ENCODE data around the gene FAM13B. TPM values are rescaled to one million over a fixed set of nuclear protein-coding genes. Genes with fewer than 3 reads are reported as not detected.

Gene FAM13B
- total RNA-seq, 2 donors from 2014 or later = 15.4 to 17.5 TPM

DNA sequence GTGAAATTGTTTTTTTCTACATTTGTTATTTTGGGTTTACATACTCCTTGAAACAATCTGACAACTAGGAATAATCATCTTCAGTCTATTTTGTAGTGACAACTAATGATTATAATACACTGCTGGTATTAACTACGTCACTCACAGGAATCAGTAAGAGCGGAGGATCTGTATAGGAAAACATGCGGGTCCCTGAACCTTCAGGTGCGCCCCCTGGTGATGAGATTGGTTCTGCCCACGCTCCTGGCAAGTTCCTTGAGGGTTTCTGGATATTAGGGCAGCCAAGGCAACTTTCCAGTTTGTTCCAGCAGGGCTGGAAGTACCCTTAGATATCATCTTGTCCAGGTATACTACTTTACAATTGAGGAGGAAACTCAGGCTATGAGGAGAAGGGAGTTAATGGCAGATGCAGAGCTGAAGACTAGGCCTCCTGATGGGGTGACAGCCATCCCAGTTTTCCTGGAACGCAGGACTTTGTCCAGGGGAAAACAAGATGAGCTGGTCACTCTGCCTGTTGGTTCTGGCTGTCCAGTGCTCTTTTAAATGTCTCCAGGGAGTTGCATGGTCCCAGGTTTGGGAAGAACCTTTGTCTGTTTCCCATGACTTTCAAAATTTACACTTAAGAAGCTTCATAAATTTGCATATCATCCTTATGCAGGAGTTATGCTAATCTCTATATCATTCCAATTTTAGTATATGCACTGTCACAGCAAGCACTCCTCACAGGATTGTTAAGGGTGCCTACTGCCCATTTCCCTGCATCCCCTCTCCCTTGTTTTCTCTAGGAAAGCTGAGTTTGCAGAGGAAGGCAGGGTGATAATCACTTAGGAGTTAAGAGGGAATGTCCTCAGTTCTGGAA lies 36.1 kb upstream of the FAM13B start:
- Histone ChIP-seq H3K9me3 (no peaks in the 10 kb centered on the region), H3K9ac (ENCODE audit: low read depth in 2 of 2, low read length in 2 of 2) (no peak overlapping the region), H3K27me3 (no peaks in the 10 kb centered on the region), H3K27ac (no peak overlapping the region), H3K4me3 (no peak overlapping the region), H3K4me1 (no peaks in the 10 kb centered on the region), H3K36me3 (no peaks in the 10 kb centered on the region)
- TF ChIP-seq, protein P1, sequence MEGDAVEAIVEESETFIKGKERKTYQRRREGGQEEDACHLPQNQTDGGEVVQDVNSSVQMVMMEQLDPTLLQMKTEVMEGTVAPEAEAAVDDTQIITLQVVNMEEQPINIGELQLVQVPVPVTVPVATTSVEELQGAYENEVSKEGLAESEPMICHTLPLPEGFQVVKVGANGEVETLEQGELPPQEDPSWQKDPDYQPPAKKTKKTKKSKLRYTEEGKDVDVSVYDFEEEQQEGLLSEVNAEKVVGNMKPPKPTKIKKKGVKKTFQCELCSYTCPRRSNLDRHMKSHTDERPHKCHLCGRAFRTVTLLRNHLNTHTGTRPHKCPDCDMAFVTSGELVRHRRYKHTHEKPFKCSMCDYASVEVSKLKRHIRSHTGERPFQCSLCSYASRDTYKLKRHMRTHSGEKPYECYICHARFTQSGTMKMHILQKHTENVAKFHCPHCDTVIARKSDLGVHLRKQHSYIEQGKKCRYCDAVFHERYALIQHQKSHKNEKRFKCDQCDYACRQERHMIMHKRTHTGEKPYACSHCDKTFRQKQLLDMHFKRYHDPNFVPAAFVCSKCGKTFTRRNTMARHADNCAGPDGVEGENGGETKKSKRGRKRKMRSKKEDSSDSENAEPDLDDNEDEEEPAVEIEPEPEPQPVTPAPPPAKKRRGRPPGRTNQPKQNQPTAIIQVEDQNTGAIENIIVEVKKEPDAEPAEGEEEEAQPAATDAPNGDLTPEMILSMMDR (IDR thresholded peaks at IDR 0.05) = peak; percentile 71
- DNase-seq = peak; percentile 76
- intact Hi-C loops (cut with DNase I) = loop anchor here (2.0 to 10.0 kb wide), 2 partner anchors 30 to 444 kb away; no protein-coding TSS in a partner anchor

DNA sequence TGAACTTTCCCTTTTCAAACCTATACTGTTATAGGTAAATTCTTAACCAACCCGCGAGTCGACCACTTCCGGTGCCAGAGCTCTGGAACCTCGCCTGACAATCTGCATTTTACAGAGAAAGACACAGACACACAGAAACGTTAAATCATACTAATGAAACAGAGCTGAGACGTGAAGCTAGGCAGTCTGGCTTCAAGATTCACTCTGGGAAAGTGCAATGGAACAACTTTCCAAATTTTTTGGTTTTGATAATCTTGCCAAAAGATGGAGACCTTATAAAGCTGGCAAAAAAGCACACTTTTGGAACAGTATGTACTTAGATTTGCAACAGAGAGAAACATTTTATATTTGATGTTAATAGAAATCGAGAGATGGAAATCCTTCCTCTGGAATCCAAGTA lies 35.1 kb upstream of the FAM13B start:
- H3K4me3 ChIP-seq = no peak overlapping the region
- intact Hi-C loops (cut with DNase I) = loop anchor here (2.0 to 10.0 kb wide), 2 partner anchors 29 to 443 kb away; no protein-coding TSS in a partner anchor
- DNase-seq = no peak
- H3K9me3 ChIP-seq = no peaks in the 10 kb centered on the region
- H3K9ac ChIP-seq (ENCODE audit: low read depth in 2 of 2, low read length in 2 of 2) = no peak overlapping the region
- TF ChIP-seq, protein P1 (IDR thresholded peaks at IDR 0.05) = no peak
- no peak overlapping the region for H3K27ac ChIP-seq
- H3K4me1 ChIP-seq = no peaks in the 10 kb centered on the region
- H3K36me3 ChIP-seq = no peaks in the 10 kb centered on the region
- H3K27me3 ChIP-seq = no peaks in the 10 kb centered on the region

DNA sequence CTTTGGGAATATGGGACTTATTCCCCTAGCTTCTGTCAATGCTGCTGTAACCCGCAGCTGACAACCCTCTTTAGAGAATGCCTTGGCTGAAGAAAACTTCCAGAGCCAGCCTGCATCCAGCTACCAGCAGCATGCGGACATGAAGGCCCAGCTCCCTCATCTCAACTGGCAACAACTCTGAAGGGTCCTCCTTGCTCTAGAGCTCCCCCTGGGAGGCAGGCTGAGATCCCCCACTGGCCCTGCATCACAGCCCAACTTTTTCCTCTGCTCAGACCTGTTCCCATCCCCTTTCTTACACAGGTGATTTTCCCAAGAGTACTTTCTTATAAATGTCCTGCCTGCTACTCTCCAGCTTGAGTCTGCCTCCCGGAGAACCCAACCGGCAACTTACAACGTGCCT lies 32.2 kb upstream of the FAM13B start:
- Histone ChIP-seq H3K27ac (no peak overlapping the region), H3K4me1 (no peaks in the 10 kb centered on the region), H3K36me3 (no peaks in the 10 kb centered on the region), H3K4me3 (no peak overlapping the region), H3K9ac (ENCODE audit: low read depth in 2 of 2, low read length in 2 of 2) (no peak overlapping the region), H3K27me3 (no peaks in the 10 kb centered on the region), H3K9me3 (no peaks in the 10 kb centered on the region)
- TF ChIP-seq, protein P1 (IDR thresholded peaks at IDR 0.05) = no peak
- no peak for DNase-seq
- intact Hi-C loops (cut with DNase I) = loop anchor here (10.0 kb wide), 1 partner anchor 440 kb away; no protein-coding TSS in a partner anchor

DNA sequence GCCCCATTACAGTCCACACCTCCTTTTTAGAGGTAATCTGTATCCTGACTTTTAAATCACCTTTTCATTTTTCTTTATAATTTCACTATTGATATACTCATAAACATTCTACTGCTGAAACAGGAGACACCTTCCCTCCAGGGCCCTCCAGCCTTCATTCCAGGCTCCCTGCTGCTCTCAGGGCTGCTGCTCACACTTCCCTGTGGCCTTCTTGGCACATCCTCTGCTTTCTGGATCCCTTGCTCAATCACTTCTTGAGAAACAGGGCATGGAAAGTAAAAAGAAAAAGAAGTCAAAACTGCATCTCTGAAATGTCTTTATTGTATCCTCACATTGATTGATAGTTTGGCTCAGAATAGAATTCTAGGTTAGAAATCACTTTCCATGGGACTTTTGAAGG lies 31.6 kb upstream of the FAM13B start:
- DNase-seq = no peak
- Histone ChIP-seq H3K4me1 (no peaks in the 10 kb centered on the region), H3K27me3 (no peaks in the 10 kb centered on the region), H3K9ac (ENCODE audit: low read depth in 2 of 2, low read length in 2 of 2) (no peak overlapping the region), H3K4me3 (no peak overlapping the region), H3K36me3 (no peaks in the 10 kb centered on the region), H3K27ac (no peak overlapping the region), H3K9me3 (no peaks in the 10 kb centered on the region)
- intact Hi-C loops (cut with DNase I) = loop anchor here (10.0 kb wide), 1 partner anchor 440 kb away; no protein-coding TSS in a partner anchor
- TF ChIP-seq, protein P1 (IDR thresholded peaks at IDR 0.05) = no peak

DNA sequence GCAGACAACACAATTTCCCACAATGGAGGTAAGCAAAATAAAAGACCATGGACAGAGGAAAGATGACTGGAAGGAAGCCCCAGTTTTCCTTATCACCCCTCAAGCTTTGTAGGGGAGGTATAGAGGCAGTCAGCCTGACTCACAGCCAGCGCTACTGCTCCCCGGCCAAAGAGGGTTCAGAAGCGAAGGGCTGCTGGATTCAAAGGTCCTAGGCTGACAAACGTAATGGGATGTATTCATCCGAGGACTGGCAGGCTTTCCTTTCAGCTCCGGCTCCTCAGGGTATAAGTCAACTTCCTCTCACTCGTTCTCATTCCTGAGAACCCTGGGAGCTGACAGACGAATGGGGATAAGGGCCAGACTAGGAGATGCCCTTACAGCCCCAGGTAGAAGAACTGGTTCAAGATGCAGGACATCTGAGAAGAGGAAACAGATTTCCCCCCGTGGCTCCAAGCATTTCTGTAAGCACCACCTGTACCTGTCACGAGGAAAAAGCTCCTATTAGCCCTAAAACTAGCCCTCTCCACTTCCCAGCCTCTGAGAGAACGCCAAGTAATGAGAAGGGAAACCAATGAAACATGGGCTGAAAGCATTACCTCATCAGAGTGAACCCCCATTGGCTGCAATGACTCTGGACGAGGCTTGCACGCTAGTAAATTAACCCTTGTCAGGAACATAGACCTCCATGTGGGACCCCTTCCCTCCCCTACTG lies 22.1 kb upstream of the FAM13B start:
- H3K9ac ChIP-seq (ENCODE audit: low read depth in 2 of 2, low read length in 2 of 2) = no peak overlapping the region
- intact Hi-C loops (cut with DNase I) = no loop called here
- H3K4me1 ChIP-seq = no peaks in the 10 kb centered on the region
- H3K9me3 ChIP-seq = no peaks in the 10 kb centered on the region
- no peak overlapping the region for H3K4me3 ChIP-seq
- no peak overlapping the region for H3K27ac ChIP-seq
- TF ChIP-seq, protein P1 (IDR thresholded peaks at IDR 0.05) = no peak
- H3K27me3 ChIP-seq = no peaks in the 10 kb centered on the region
- no peak for DNase-seq
- H3K36me3 ChIP-seq = no peaks in the 10 kb centered on the region

Data from colonic mucosa (tissue), 4 donors.